Upper lobe of right lung (tissue), 1 donor: ENCODE results near the gene CCDC87. TPM values are rescaled to one million over a fixed set of nuclear protein-coding genes. Genes with fewer than 3 reads are reported as not detected.
"Not testable (repeated sequence)": the region's sequence is repeated elsewhere in the genome, so short reads cannot be mapped to it uniquely, and the experiment has no call there.

Source experiments
- ATAC-seq: fragments of 200-7000 bp; cut with Tn5 transposase; one replicate; pipeline ENCODE4 v1.9.1; 2020; ENCODE audit warnings: mild to moderate bottlenecking, moderate library complexity
- DNase-seq: peaks from one replicate; pipeline ENCODE4 v3.0.0-alpha.2; 2020
- H3K27ac ChIP-seq: fragments of 200-600 bp; one replicate; pipeline ENCODE4 v1.8.0; 2022
- H3K27me3 ChIP-seq: fragments of 200-600 bp; one replicate; pipeline ENCODE4 v1.8.0; 2022; ENCODE audit warnings: mild to moderate bottlenecking
- H3K36me3 ChIP-seq: fragments of 200-600 bp; one replicate; pipeline ENCODE4 v1.8.0; 2022
- H3K4me1 ChIP-seq: fragments of 200-600 bp; one replicate; pipeline ENCODE4 v1.8.0; 2022
- H3K4me3 ChIP-seq: fragments of 200-600 bp; one replicate; pipeline ENCODE4 v1.8.0; 2022; ENCODE audit warnings: mild to moderate bottlenecking
- H3K9me3 ChIP-seq: fragments of 200-600 bp; one replicate; pipeline ENCODE4 v1.8.0; 2022
- CTCF ChIP-seq: fragments of 200-600 bp; IDR thresholded peaks from one replicate; pipeline ENCODE4 v1.8.0; 2022; ENCODE audit warnings: antibody characterized with exemption
- intact Hi-C: fragments of 100-400 bp; cut with DNase I; formaldehyde crosslinking; loops from one replicate; pipeline ENCODE4 v1.11.0; 2022
- total RNA-seq: library from RNA; stranded (reverse); fragmentation: NEBNext Ultra II Directional; extraction: Animal tissue kit (Norgen Biotek cat#: 25700); gene quantifications from one replicate; pipeline ENCODE4 v1.2.1, GENCODE V29; 2021
- donor health status: DM: no; HTN: yes; CAD: no; lungs with severe emphysema.

CCDC87 gene
- total RNA-seq, 1 donor from 2014 or later, result 0.26 TPM

- peaks cover 28% of the 10 kb centered on the region for H3K4me1 ChIP-seq
- no peak for TF ChIP-seq CTCF
- DNase-seq (no peak), ATAC-seq (no peak)
- no peaks in the 10 kb centered on the region for H3K9me3 ChIP-seq
- H3K27me3 ChIP-seq, result no peaks in the 10 kb centered on the region
- no peak overlapping the region for H3K4me3 ChIP-seq
- intact Hi-C loops, result no loop called here
- H3K27ac ChIP-seq, result no peak overlapping the region
- H3K36me3 ChIP-seq, result peaks cover 4% of the 10 kb centered on the region
Measured at GRCh38 chr11:66548041-66548440, 44.8 kb downstream of the CCDC87 start.

- Histone ChIP-seq H3K36me3 (peaks cover 6% of the 10 kb centered on the region), H3K4me1 (peaks cover 28% of the 10 kb centered on the region), H3K9me3 (no peaks in the 10 kb centered on the region), H3K27me3 (no peaks in the 10 kb centered on the region), H3K27ac (no peak overlapping the region), H3K4me3 (no peak overlapping the region)
- ATAC-seq, result no peak
- TF ChIP-seq CTCF, result no peak
- no peak for DNase-seq
- intact Hi-C loops, result no loop called here
Measured at GRCh38 chr11:66547662-66548009, 45.2 kb downstream of the CCDC87 start.

DNA sequence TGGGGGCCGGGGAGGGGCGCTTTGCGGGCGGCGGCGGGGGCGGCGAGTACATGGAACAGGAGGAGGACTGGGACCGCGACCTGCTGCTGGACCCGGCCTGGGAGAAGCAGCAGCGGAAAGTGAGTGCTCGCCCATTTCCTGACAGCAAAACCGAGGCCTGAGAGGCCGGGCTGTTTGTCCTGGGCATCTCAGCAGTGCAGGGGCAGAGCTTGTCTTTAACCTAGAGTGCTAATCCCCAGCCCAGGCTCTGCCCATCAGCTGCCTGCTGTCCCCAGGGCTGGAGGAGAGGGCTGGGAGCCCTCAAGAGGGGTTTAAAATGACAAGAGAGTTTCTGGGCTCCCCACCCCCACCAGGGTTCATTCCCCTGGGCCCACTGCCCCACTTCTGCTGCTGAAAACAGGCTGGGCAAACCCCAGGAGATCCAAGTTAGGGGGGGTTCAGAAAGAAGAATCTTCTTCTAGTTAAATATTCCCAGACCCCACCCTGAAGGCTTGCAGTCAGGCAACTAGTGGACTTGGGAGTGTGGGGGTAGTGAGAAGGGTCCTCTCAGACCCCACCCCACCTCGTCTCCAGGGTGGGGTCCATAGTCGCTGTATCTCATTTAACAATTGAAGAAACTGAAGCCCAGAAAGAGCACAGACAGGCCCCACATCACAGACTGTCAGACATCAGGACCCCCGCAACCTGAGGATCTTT, 45.7 kb downstream of the CCDC87 start:
- Histone ChIP-seq H3K9me3 (no peaks in the 10 kb centered on the region), H3K4me3 (peak overlapping the region; percentile 86), H3K4me1 (peaks cover 28% of the 10 kb centered on the region), H3K27ac (no peak overlapping the region), H3K27me3 (no peaks in the 10 kb centered on the region), H3K36me3 (peaks cover 11% of the 10 kb centered on the region)
- no peak for TF ChIP-seq CTCF
- intact Hi-C loops, result no loop called here
- ATAC-seq (no peak), DNase-seq (no peak)

DNA sequence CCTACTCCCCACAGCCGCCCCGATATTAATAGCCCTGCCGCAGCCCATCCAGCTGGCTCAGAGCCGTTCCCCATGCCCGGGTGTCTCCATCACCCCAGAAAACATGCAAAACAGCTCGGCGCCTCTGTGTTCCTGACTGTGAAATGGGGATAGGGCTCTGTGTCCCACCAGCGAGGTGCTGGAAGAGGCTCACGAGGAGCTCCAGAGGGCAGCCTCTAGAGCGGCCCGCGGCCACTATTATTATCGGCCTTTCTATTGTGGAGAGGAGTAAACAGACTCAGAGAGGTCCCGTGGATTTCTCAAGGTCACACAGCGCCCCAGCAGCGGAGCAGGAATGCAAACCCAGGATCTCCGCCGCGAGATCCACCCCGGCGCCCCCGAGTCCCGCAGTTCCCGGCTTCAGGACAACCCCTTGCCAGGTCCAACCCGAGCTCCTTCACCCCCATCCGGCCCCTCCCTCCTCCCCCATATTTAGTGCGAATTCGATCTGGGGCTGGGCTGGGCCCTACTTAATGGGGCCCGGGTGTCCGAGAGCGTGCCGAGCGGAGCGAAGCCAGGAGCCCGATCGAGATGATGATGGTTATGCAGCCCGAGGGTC, 46.4 kb downstream of the CCDC87 start, which contains the start of gene ACTN3:
TSS of gene ACTN3 (plus strand) at position 536 of the 598 bp plus-strand sequence. CDS start at position 571, 35 bp downstream.
- no peak for ATAC-seq
- intact Hi-C loops, result no loop called here

DNA sequence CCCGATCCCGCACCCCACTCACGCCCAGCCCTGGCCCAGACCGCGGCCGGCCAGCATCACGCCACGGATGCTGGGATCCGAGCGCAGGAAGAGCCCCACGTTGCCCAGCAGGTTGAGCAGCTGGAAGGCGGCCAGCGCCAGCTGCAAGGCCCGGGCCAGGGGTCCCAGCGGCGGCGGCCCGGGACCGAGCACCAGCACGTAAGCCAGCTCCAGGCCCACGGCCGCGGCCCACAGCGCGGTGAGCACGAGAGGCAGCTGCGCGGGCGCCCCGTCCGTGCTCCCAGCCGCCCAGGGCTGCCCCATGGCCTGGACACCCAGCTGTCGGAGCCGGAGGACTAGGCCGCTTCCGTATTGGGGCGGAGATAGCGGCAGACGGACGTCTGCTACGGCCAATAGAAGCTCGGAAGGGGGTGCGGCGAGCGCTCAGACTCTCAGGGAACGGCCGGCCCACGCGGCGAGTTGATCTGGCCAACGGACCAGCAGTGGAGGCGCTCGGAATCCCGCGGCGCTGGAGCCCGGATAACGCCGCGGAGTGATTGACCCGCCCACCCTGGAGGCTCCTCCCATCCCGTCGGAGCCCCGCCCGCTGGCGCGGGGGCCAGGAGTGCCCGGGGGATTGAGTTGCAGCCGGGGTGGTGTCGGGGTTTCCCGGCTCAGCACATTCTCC, 47.0 kb downstream of the CCDC87 start, which contains the start of gene ZDHHC24:
TSS of gene ZDHHC24 (minus strand) at position 348 of the 667 bp plus-strand sequence. CDS start at position 303, 45 bp downstream.
- no peak for TF ChIP-seq CTCF
- ATAC-seq, result peak; percentile 97
- Histone ChIP-seq H3K4me3 (peak within 1 kb of the TSS; percentile 86), H3K9me3 (no peaks in the 10 kb centered on the region), H3K27ac (peak within 1 kb of the TSS; percentile 85), H3K4me1 (peaks cover 28% of the 10 kb centered on the region), H3K27me3 (no peaks in the 10 kb centered on the region), H3K36me3 (peaks cover 15% of the 10 kb centered on the region)
- peak; percentile 99 for DNase-seq
- intact Hi-C loops, result no loop called here

More for the DNA sequence above, 46.4 kb downstream of the CCDC87 start, which contains the start of gene ACTN3:
- Histone ChIP-seq H3K36me3 (peaks cover 15% of the 10 kb centered on the region), H3K4me1 (peaks cover 28% of the 10 kb centered on the region), H3K27me3 (no peaks in the 10 kb centered on the region), H3K27ac (peak within 1 kb of the TSS; percentile 85), H3K9me3 (no peaks in the 10 kb centered on the region), H3K4me3 (peak within 1 kb of the TSS; percentile 86)
- no peak for DNase-seq
- no peak for TF ChIP-seq CTCF

GRCh38 chr11:66544952-66545351, 47.9 kb downstream of the CCDC87 start:
- ATAC-seq, H3K9me3 ChIP-seq, H3K27ac ChIP-seq, H3K27me3 ChIP-seq, intact Hi-C loops, DNase-seq: not testable (repeated sequence)
- H3K4me3 ChIP-seq, result peak overlapping the region; percentile 86
- peaks cover 28% of the 10 kb centered on the region for H3K4me1 ChIP-seq
- H3K36me3 ChIP-seq, result peaks cover 15% of the 10 kb centered on the region
